Neutrophil (primary cell): Measurements from ENCODE around the gene SETBP1.

ENCODE experiments used
- H3K27ac ChIP-seq: fragments of 200-600 bp; sonication (generic); 2 replicates; pipeline ENCODE4 v1.5.1; 2016; ENCODE audit warnings: mild to moderate bottlenecking, moderate library complexity
- H3K27me3 ChIP-seq: fragments of 200-600 bp; sonication (generic); 2 replicates; pipeline ENCODE4 v1.6.0; 2016; ENCODE audit warnings: mild to moderate bottlenecking
- H3K36me3 ChIP-seq: fragments of 200-600 bp; sonication (generic); 2 replicates; pipeline ENCODE4 v1.5.1; 2017
- H3K4me1 ChIP-seq, 2 experiments: fragments of 200-600 bp in 1 of 2; sonication (generic) in 1 of 2; 1 replicate in 1 of 2; 2 replicates in 1 of 2; pipeline versions ENCODE4 v1.5.1 to v1.6.1; 2013 to 2016; ENCODE audit warnings: low read depth in 1 of 2, low read length in 1 of 2, mild to moderate bottlenecking in 1 of 2, moderate library complexity in 1 of 2; ENCODE audit not compliant: control insufficient read depth in 1 of 2, insufficient read depth in 1 of 2
- H3K4me3 ChIP-seq, 2 experiments: fragments of 200-600 bp in 1 of 2; sonication (generic) in 1 of 2; 1 replicate in 1 of 2; 2 replicates in 1 of 2; pipeline ENCODE4 v1.5.1; 2013 to 2016; ENCODE audit warnings: low read depth in 1 of 2, low read length in 1 of 2, mild to moderate bottlenecking in 1 of 2, moderate library complexity in 1 of 2
- H3K9me3 ChIP-seq: fragments of 200-600 bp; sonication (generic); 2 replicates; pipeline ENCODE4 v1.5.1; 2016
- CTCF ChIP-seq: fragments of 200-600 bp; sonication (generic); IDR thresholded peaks from 2 replicates; pipeline ENCODE4 v1.5.1; 2016; ENCODE audit warnings: antibody characterized with exemption

The SETBP1 gene

DNA sequence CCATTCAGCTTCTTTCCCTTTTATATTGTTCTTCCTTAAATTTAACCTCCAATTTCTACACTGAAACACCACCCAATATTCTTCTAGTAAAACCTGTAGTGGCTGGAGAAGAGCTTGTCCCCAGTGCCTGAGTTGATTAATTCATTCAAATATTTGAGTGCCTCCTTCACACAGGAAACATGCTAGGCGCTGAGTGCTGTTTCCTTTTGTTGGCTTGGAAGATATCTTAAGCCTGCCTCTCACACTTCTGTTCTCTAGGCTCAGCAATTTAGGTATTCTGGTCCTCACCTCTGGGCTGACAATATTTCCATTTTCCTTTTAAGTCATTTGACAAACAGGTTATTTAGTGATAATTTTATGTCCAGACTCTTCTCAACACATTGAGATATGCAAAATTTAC lies 185.4 kb downstream of the SETBP1 start:
- Histone ChIP-seq H3K27me3 (no peaks in the 10 kb centered on the region), H3K4me1 (no peaks in the 10 kb centered on the region), H3K9me3 (no peaks in the 10 kb centered on the region), H3K36me3 (no peaks in the 10 kb centered on the region), H3K27ac (no peak overlapping the region), H3K4me3 (no peak overlapping the region)
- no peak for TF ChIP-seq CTCF

GRCh38 chr18:44869533-44869932 lies 188.8 kb downstream of the SETBP1 start:
- Histone ChIP-seq H3K36me3 (no peaks in the 10 kb centered on the region), H3K27ac (no peak overlapping the region), H3K4me1 (no peaks in the 10 kb centered on the region), H3K4me3 (no peak overlapping the region), H3K9me3 (no peaks in the 10 kb centered on the region), H3K27me3 (no peaks in the 10 kb centered on the region)
- no peak for TF ChIP-seq CTCF

DNA sequence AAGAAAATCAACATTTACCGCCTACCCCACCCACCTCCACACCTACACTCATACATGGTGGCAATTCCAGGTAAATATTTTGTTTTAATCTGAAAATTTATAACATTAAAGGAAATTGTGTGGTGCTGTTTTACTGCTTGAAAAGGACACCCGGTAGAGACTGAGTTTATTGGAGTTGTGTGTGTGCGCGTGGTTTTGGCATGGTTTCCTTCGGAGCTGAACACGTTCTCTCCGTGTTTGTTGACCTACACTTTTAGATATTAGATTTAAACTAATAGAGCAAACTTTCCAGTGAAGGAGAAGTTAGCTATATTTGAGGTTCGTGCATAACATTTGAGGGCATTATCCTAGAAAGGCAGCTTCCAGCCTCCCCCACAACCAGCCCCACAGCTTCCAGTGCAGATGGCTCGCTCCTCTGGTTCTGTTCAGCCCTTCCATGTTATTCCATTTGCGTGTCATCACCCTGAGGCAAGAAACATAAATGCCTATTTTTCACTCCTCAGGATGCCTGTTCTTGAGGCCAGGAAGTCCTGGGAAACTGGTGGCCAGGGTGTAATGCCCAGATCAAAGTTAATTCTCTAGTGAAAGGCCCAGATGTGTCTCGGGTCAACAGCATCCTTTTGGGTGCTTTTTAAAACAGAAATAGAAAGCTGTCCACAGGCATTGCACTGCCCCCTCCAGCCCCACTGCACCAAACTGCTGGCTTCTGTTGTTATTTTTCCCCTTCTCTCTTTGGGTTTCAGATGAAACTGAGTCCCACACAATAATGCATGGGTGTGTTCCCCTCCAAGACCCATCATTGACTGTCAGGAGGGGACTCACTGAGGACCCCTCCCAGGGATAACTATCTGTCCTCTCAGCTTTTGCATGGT lies 190.2 kb downstream of the SETBP1 start:
- H3K27me3 ChIP-seq, result no peaks in the 10 kb centered on the region
- H3K27ac ChIP-seq, result no peak overlapping the region
- no peak overlapping the region for H3K4me3 ChIP-seq
- H3K36me3 ChIP-seq, result no peaks in the 10 kb centered on the region
- H3K9me3 ChIP-seq, result no peaks in the 10 kb centered on the region
- TF ChIP-seq CTCF, result no peak
- no peaks in the 10 kb centered on the region for H3K4me1 ChIP-seq

DNA sequence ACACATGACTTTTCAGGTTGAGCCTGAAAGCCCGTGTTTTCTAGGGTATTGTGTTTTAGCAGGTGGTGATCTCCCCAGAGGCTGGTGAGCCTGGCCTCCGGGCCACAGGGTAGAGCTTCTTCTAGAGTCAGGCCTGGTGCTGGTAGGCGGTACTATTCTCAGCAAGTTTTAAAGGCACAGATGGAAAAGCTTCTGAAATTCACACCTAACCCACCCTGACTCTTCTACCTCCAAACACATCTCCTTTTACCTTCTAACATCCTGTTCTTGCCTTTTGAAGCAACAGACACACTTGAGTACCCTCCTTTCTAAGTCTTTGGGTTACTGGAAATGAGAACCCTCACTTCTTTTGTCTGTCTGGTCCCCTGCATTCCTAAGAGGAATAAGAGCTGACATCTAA lies 191.1 kb downstream of the SETBP1 start:
- no peak overlapping the region for H3K27ac ChIP-seq
- H3K27me3 ChIP-seq, result no peaks in the 10 kb centered on the region
- H3K9me3 ChIP-seq, result no peaks in the 10 kb centered on the region
- no peaks in the 10 kb centered on the region for H3K4me1 ChIP-seq
- no peak overlapping the region for H3K4me3 ChIP-seq
- no peaks in the 10 kb centered on the region for H3K36me3 ChIP-seq
- TF ChIP-seq CTCF, result no peak

GRCh38 chr18:44876024-44876423 lies 195.3 kb downstream of the SETBP1 start:
- Histone ChIP-seq H3K4me1 (no peaks in the 10 kb centered on the region), H3K4me3 (no peak overlapping the region), H3K36me3 (no peaks in the 10 kb centered on the region), H3K9me3 (no peaks in the 10 kb centered on the region), H3K27me3 (no peaks in the 10 kb centered on the region), H3K27ac (no peak overlapping the region)
- TF ChIP-seq CTCF, result no peak
